Uterus (tissue), 2 donors: ENCODE results near the gene EIF2B5.

ENCODE experiments used
- CTCF ChIP-seq, 4 experiments: fragments of 200-600 bp in 2 of 4; fragments of 450-650 bp in 2 of 4; sonication (generic) in 2 of 4; IDR thresholded peaks; one replicate each; pipeline ENCODE4 v1.5.1; 2016 to 2019; ENCODE audit warnings: antibody characterized with exemption in 4 of 4, mild to moderate bottlenecking in 2 of 4, moderate library complexity in 1 of 4
- POLR2A ChIP-seq, 2 donors: fragments of 450-650 bp; IDR thresholded peaks; one replicate each; pipeline ENCODE4 v1.6.1; 2016; ENCODE audit warnings: antibody characterized with exemption in 2 of 2, mild to moderate bottlenecking in 1 of 2, moderate library complexity in 1 of 2

GRCh38 chr3:184126006-184126405 lies 9.2 kb upstream of the EIF2B5 start:
- TF ChIP-seq CTCF (IDR thresholded peaks at IDR 0.05) (no peak), POLR2A (IDR thresholded peaks at IDR 0.05) (no peak)
